GM18873 (cell line): ENCODE results near the gene SYNJ2.

Experiments used
- ATAC-seq: cut with Tn5 transposase; IDR thresholded peaks from one replicate; pipeline ENCODE4 v1.9.1; 2021; ENCODE audit warnings: mild to moderate bottlenecking, moderate library complexity, moderate number of reproducible peaks; ENCODE audit not compliant: unreplicated experiment, low FRiP score

The SYNJ2 gene

GRCh38 chr6:158071121-158072082 is 89.7 kb downstream of the SYNJ2 start:
- no peak for ATAC-seq

GRCh38 chr6:158072083-158072721 is 90.5 kb downstream of the SYNJ2 start:
- ATAC-seq = no peak

- ATAC-seq = no peak
Observed at GRCh38 chr6:158073776-158074175, 92.1 kb downstream of the SYNJ2 start.

- no peak for ATAC-seq
Observed at GRCh38 chr6:158076548-158076947, 94.9 kb downstream of the SYNJ2 start.

- no peak for ATAC-seq
Observed at GRCh38 chr6:158077676-158078075, 96.0 kb downstream of the SYNJ2 start.

GRCh38 chr6:158078320-158078719 is 96.7 kb downstream of the SYNJ2 start:
- no peak for ATAC-seq

- ATAC-seq = no peak
Observed at GRCh38 chr6:158080849-158081656, 99.4 kb downstream of the SYNJ2 start.

GRCh38 chr6:158081657-158081935 is 99.9 kb downstream of the SYNJ2 start:
- ATAC-seq = no peak

GRCh38 chr6:158083455-158084325 is 102.0 kb downstream of the SYNJ2 start:
- ATAC-seq = no peak

- ATAC-seq = no peak
Observed at GRCh38 chr6:158085261-158086053, 103.8 kb downstream of the SYNJ2 start.

- ATAC-seq = no peak
Observed at GRCh38 chr6:158086054-158086503, 104.4 kb downstream of the SYNJ2 start.

GRCh38 chr6:158086504-158087223 is 105.0 kb downstream of the SYNJ2 start:
- no peak for ATAC-seq

GRCh38 chr6:158087224-158087867 is 105.7 kb downstream of the SYNJ2 start:
- ATAC-seq = no peak

GRCh38 chr6:158092806-158093205 is 111.1 kb downstream of the SYNJ2 start:
- no peak for ATAC-seq

- no peak for ATAC-seq
Observed at GRCh38 chr6:158095031-158095430, 113.4 kb downstream of the SYNJ2 start.

- no peak for ATAC-seq
Observed at GRCh38 chr6:158095671-158096070, 114.0 kb downstream of the SYNJ2 start.

- ATAC-seq = no peak
Observed at GRCh38 chr6:158103228-158103627, 121.6 kb downstream of the SYNJ2 start.

- no peak for ATAC-seq
Observed at GRCh38 chr6:158104696-158105095, 123.0 kb downstream of the SYNJ2 start.
